GM18858 (cell line): Measurements from ENCODE around the gene PRSS21.

ENCODE experiments used
- ATAC-seq: cut with Tn5 transposase; IDR thresholded peaks from one replicate; pipeline ENCODE4 v1.9.1; 2021; ENCODE audit not compliant: unreplicated experiment

Gene PRSS21

GRCh38 chr16:2825049-2825742, 8.2 kb downstream of the PRSS21 start:
- no peak for ATAC-seq

DNA sequence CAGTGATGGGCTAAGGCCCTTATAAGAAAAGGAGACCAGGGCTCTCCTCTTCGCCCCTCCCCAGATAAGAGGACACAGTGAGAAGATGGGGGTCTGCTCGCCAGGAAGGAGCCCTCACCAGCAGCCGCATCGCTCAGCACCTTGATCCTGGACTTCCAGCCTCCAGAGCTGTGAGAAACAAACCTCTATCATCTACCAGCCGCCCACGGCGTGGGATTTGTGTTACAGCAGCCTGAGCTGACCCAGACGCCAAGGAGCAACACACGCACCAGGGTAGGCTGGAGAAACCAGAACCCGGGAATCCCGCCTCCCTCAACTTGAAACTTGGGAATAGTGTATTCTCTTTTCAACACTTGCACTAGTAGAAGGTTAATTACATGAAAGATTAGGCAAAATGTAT, 8.9 kb downstream of the PRSS21 start:
- ATAC-seq: no peak

GRCh38 chr16:2826591-2827373, 9.7 kb downstream of the PRSS21 start:
- no peak for ATAC-seq

GRCh38 chr16:2827374-2827791, 10.3 kb downstream of the PRSS21 start:
- no peak for ATAC-seq

DNA sequence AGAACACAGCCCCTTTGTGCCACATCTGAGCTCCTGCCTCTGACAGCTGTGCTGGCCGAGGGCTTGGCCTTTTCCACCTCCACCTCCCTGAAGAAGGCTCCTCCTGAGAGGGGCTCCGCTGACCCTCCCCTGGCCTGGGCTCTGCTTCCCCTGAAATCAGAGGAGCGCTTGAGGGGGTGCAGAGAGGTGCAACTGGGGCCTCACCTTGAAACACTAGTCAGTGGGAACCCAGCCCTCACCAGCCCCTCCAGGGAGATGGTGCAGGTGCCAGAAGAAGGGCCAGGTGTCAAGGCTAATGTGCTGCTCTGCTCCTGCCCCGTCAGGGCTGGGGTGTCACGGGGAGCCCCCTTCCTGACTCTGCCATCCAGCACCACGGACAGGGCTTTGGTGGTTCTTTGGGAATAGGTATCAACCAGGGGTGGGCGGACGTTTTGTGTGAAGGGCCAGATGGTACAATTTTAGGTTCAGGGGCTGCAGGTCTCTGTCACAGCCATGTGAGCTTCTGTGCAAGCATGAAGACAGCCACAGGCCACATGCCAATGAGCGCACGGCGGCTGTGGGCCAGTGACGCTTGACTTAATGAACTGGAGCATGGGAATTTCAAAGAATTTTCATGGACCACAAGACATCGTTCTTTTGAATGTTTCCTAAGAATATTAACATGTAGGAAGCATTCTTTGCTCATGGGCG, 10.9 kb downstream of the PRSS21 start:
- no peak for ATAC-seq

- no peak for ATAC-seq
Measured at GRCh38 chr16:2828521-2828840, 11.4 kb downstream of the PRSS21 start.

- no peak for ATAC-seq
Measured at GRCh38 chr16:2828876-2829430, 11.9 kb downstream of the PRSS21 start.

GRCh38 chr16:2829501-2830354, 12.7 kb downstream of the PRSS21 start, which contains the start of gene ZG16B:
TSS of gene ZG16B (plus strand) at chr16:2830303. CDS start at chr16:2830442, 139 bp downstream.
- no peak for ATAC-seq

GRCh38 chr16:2830355-2830695, 13.3 kb downstream of the PRSS21 start:
- ATAC-seq: no peak

DNA sequence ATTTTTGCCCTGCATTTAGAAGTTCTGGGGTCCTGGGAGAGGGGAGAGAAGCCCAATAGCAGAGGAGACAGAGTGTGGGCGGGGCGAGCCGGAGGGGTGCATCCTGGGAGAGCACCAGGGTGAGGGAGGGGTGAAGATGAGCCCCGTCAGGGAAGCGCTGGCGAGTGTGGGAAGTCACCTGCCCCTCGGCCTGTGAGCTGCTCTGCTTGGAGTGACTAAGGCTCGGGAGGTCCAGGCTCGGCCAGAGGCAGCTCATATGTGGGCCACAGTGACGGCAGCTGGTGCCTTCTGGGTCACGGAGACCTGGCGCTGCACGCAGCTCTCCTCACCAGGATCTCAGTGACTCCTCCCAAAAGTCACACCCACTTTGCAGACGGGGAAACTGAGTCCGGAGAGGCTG, 14.2 kb downstream of the PRSS21 start:
- no peak for ATAC-seq

GRCh38 chr16:2833776-2834175, 16.7 kb downstream of the PRSS21 start:
- ATAC-seq: no peak

GRCh38 chr16:2834968-2835367, 17.9 kb downstream of the PRSS21 start:
- ATAC-seq: no peak

- no peak for ATAC-seq
Measured at GRCh38 chr16:2835638-2836493, 18.8 kb downstream of the PRSS21 start.

- no peak for ATAC-seq
Measured at GRCh38 chr16:2836646-2837508, 19.8 kb downstream of the PRSS21 start.

- ATAC-seq: no peak
Measured at GRCh38 chr16:2838928-2839327, 21.9 kb downstream of the PRSS21 start.

- ATAC-seq: no peak
Measured at GRCh38 chr16:2839650-2840450, 22.8 kb downstream of the PRSS21 start.

- ATAC-seq: no peak
Measured at GRCh38 chr16:2840914-2841313, 23.9 kb downstream of the PRSS21 start.
